Adrenal gland (tissue), 12 donors: Measurements from ENCODE around the gene TMEM95. TPM values are rescaled to one million over a fixed set of nuclear protein-coding genes. Genes with fewer than 3 reads are reported as not detected.

Experiments
- DNase-seq, 7 donors: peaks; one replicate each; pipeline ENCODE4 v3.0.0-alpha.2; 2019 to 2020
- H3K27ac ChIP-seq, 5 donors: fragments of 200-600 bp; sonication (generic) in 4 of 5; 1 replicate in 3 of 5; 2 replicates in 2 of 5; pipeline versions ENCODE4 v1.5.1 to v1.8.0; 2016 to 2020; ENCODE audit warnings: mild to moderate bottlenecking in 1 of 5
- H3K27me3 ChIP-seq: fragments of 200-600 bp; 2 replicates; pipeline ENCODE4 v1.8.0; 2021
- H3K36me3 ChIP-seq, 2 donors: fragments of 200-600 bp; replicated peaks in 1 of 2; 1 replicate in 1 of 2; 2 replicates in 1 of 2; pipeline versions ENCODE4 v1.5.1 to v1.8.0; 2018 to 2022
- H3K4me1 ChIP-seq, 2 donors: fragments of 200-600 bp; replicated peaks in 1 of 2; 1 replicate in 1 of 2; 2 replicates in 1 of 2; pipeline versions ENCODE4 v1.5.1 to v1.8.0; 2018 to 2021
- H3K4me3 ChIP-seq, 4 donors: fragments of 200-600 bp; sonication (generic) in 3 of 4; one replicate each; pipeline ENCODE4 v1.5.1; 2016 to 2018
- H3K9me3 ChIP-seq, 3 donors: fragments of 200-600 bp; sonication (generic) in 1 of 3; replicated peaks in 1 of 3; 1 replicate in 2 of 3; 2 replicates in 1 of 3; pipeline versions ENCODE4 v1.5.1 to v1.8.0; 2016 to 2021
- POLR2A ChIP-seq, 2 donors: fragments of 450-650 bp; IDR thresholded peaks; one replicate each; pipeline ENCODE4 v1.6.1; 2017; ENCODE audit warnings: antibody characterized with exemption in 2 of 2, mild to moderate bottlenecking in 2 of 2, moderate library complexity in 1 of 2
- WGBS, 4 donors: extraction: QIAGEN DNeasy Blood & Tissue Kit in 2 of 4; methylation state at CpG; one replicate each; pipeline versions ENCODE4 v1.1.5 to v1.1.7; 2013 to 2017; 5-methylcytosine and 5-hydroxymethylcytosine counted together
- intact Hi-C, 2 donors: fragments of 100-400 bp; cut with DNase I; formaldehyde crosslinking; loops; one replicate each; pipeline versions ENCODE4 v1.14.1 to v1.15.0; 2022 to 2023
- polyA plus RNA-seq, 3 donors: library from polyadenylated mRNA; stranded (reverse); fragments of 200-250 nt in 2 of 3; fragments of 350-450 nt in 1 of 3; fragmentation: Illumina TruSeq in 1 of 3; extraction: RNeasy Lipid Tissue Mini Kit (QIAGEN cat#74804) in 1 of 3; gene quantifications; one replicate each; pipeline ENCODE4 v1.2.3, GENCODE V29; 2013 to 2014
- total RNA-seq, 9 donors: library from RNA; depleted of rRNA in 4 of 9; stranded (reverse); fragments of >200 nt in 4 of 9; fragments of 120-200 nt in 1 of 9; fragmentation: NEBNext Ultra II Directional in 1 of 9; extraction: Animal tissue kit (Norgen Biotek cat#: 25700) in 1 of 9; gene quantifications; one replicate each; pipeline versions ENCODE4 v1.1.0 to v1.2.4, GENCODE V29; 2013 to 2023
- TF ChIP-seq, protein P1 (sequence below), 6 experiments: fragments of 450-650 bp in 4 of 6; fragments of 200-600 bp in 2 of 6; sonication (generic) in 1 of 6; IDR thresholded peaks; 1 replicate in 5 of 6; 2 replicates in 1 of 6; pipeline versions ENCODE4 v1.5.1 to v1.8.0; 2016 to 2021; ENCODE audit warnings: antibody characterized with exemption in 6 of 6, mild to moderate bottlenecking in 2 of 6, moderate library complexity in 1 of 6
- donor health status: healthy with polysubstance abuse.
- donor health status: Bipolar disorder and iron deficiency.
- donor health status: DM: yes; HTN: yes; CAD: no.
- donor health status: DM: no; HTN: no; CAD: no.
- donor health status: DM: no; HTN: no; CAD: no.
- donor health status: DM: yes; HTN: yes; CAD: no.

The TMEM95 gene
- total and polyA plus RNA-seq, 12 donors = not detected

DNA sequence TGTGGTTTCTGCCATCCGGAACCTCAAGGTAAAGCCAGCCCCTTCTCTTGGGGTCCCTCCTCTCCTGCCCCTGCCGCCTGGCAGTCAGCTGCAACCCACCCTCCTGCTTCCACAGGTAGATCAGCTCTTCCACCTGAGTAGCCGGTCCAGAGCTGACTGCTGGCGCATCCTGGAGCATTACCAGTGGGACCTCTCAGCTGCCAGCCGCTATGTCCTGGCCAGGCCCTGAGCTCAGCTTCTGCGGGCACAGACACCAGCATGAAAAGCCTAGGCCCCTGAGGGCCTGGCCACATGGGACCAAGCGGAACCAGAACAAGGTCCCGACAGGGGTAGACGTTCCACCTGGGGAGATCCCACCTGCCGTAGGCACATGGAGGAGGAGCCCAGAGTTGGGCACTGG, 33.9 kb downstream of the TMEM95 start:
- TF ChIP-seq, protein P1, sequence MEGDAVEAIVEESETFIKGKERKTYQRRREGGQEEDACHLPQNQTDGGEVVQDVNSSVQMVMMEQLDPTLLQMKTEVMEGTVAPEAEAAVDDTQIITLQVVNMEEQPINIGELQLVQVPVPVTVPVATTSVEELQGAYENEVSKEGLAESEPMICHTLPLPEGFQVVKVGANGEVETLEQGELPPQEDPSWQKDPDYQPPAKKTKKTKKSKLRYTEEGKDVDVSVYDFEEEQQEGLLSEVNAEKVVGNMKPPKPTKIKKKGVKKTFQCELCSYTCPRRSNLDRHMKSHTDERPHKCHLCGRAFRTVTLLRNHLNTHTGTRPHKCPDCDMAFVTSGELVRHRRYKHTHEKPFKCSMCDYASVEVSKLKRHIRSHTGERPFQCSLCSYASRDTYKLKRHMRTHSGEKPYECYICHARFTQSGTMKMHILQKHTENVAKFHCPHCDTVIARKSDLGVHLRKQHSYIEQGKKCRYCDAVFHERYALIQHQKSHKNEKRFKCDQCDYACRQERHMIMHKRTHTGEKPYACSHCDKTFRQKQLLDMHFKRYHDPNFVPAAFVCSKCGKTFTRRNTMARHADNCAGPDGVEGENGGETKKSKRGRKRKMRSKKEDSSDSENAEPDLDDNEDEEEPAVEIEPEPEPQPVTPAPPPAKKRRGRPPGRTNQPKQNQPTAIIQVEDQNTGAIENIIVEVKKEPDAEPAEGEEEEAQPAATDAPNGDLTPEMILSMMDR (IDR thresholded peaks at IDR 0.05) = no peak
- no peak for TF ChIP-seq POLR2A (IDR thresholded peaks at IDR 0.05)
- Histone ChIP-seq H3K9me3 (no peaks in the 10 kb centered on the region), H3K27ac (no peak overlapping the region), H3K4me1 (peaks cover 3 to 14% of the 10 kb centered on the region in 2 donors), H3K27me3 (no peaks in the 10 kb centered on the region), H3K4me3 (no peak overlapping the region), H3K36me3 (no peaks in the 10 kb centered on the region)
- WGBS, 4 donors = 90 to 100% (median 96%) methylated on average over 4 to 10 of the region's 10 CpGs
- DNase-seq = no peak
- intact Hi-C loops = no loop called here

- intact Hi-C loops = no loop called here
- no peaks in the 10 kb centered on the region for H3K9me3 ChIP-seq
These were observed 35.3 kb downstream of the TMEM95 start for GRCh38 chr17:7389924-7390910.

GRCh38 chr17:7391307-7391706, 36.4 kb downstream of the TMEM95 start:
- intact Hi-C loops = no loop called here

More at GRCh38 chr17:7389924-7390910, 35.3 kb downstream of the TMEM95 start:
- peaks cover 5 to 14% of the 10 kb centered on the region in 2 donors for H3K4me1 ChIP-seq
- WGBS, 4 donors = 82 to 93% (median 88%) methylated on average over 10 to 19 of the region's 19 CpGs
- no peak for TF ChIP-seq POLR2A (IDR thresholded peaks at IDR 0.05)
- TF ChIP-seq, protein P1 (IDR thresholded peaks at IDR 0.05) = no peak
- no peak overlapping the region for H3K4me3 ChIP-seq
- no peak for DNase-seq
- no peak overlapping the region for H3K27ac ChIP-seq
- no peaks in the 10 kb centered on the region for H3K36me3 ChIP-seq
- no peaks in the 10 kb centered on the region for H3K27me3 ChIP-seq

More at GRCh38 chr17:7391307-7391706, 36.4 kb downstream of the TMEM95 start:
- H3K27me3 ChIP-seq = no peaks in the 10 kb centered on the region
- H3K4me3 ChIP-seq = no peak overlapping the region
- WGBS, 4 donors = 36 to 80% (median 64%) methylated on average over 2 of the region's 2 CpGs
- peak in 1 of 7 donors; percentile 11 for DNase-seq
- H3K27ac ChIP-seq = no peak overlapping the region
- H3K36me3 ChIP-seq = no peaks in the 10 kb centered on the region
- TF ChIP-seq, protein P1 (IDR thresholded peaks at IDR 0.05) = no peak
- no peak for TF ChIP-seq POLR2A (IDR thresholded peaks at IDR 0.05)
- H3K9me3 ChIP-seq = no peaks in the 10 kb centered on the region
- H3K4me1 ChIP-seq = peaks cover 6 to 16% of the 10 kb centered on the region in 2 donors
